K562 (cell line): Measurements from ENCODE around the gene ERCC1. TPM values are rescaled to one million over a fixed set of nuclear protein-coding genes. Genes with fewer than 3 reads are reported as not detected.

Experiments
- BHLHE40 ChIP-seq: IDR thresholded peaks from 2 replicates; pipeline ENCODE4 v1.6.1; 2011; ENCODE audit warnings: low read length, improper control_type of control experiment
- CHD2 ChIP-seq: IDR thresholded peaks from 2 replicates; pipeline ENCODE4 v1.6.1; 2011; ENCODE audit warnings: low read depth, low read length
- CREM ChIP-seq: IDR thresholded peaks from 2 replicates; pipeline ENCODE4 v1.6.1; 2014; ENCODE audit warnings: antibody characterized with exemption, low read depth
- DMBX1 ChIP-seq: fragments of 250-450 bp; sonication (Bioruptor Pico); IDR thresholded peaks from 2 replicates; pipeline ENCODE4 v1.8.0; 2022; ENCODE audit warnings: inconsistent platforms, mild to moderate bottlenecking, moderate library complexity, borderline replicate concordance
- HDAC2 ChIP-seq: fragments of 450-650 bp; IDR thresholded peaks from 2 replicates; pipeline ENCODE4 v1.6.1; 2016; ENCODE audit warnings: mild to moderate bottlenecking
- KDM5B ChIP-seq: fragments of 200-600 bp; sonication (generic); IDR thresholded peaks from 2 replicates; pipeline ENCODE4 v1.6.1; 2012; ENCODE audit warnings: low read depth, mild to moderate bottlenecking, moderate library complexity, low read length, control low read depth, inconsistent platforms; ENCODE audit not compliant: insufficient replicate concordance
- MTA3 ChIP-seq: fragments of 450-650 bp; formaldehyde crosslinking; IDR thresholded peaks from 2 replicates; pipeline ENCODE4 v1.6.1; 2017; ENCODE audit warnings: mild to moderate bottlenecking, borderline replicate concordance
- NR1H2 ChIP-seq: sonication (generic); formaldehyde crosslinking; IDR thresholded peaks from 2 replicates; pipeline ENCODE4 v1.4.0; 2020; ENCODE audit warnings: mild to moderate bottlenecking, missing genetic modification reagents
- RNF2 ChIP-seq: sonication (generic); IDR thresholded peaks from 2 replicates; pipeline ENCODE4 v1.6.1; 2016
- SAP30 ChIP-seq: fragments of 200-600 bp; sonication (generic); IDR thresholded peaks from 2 replicates; pipeline ENCODE4 v1.6.1; 2012; ENCODE audit warnings: borderline replicate concordance, low read depth, mild to moderate bottlenecking, moderate library complexity, low read length, control low read depth, inconsistent platforms; ENCODE audit not compliant: insufficient read depth, poor library complexity, severe bottlenecking
- SIX5 ChIP-seq, 2 experiments: IDR thresholded peaks; 2 replicates each; pipeline ENCODE4 v1.6.1; 2011; ENCODE audit warnings: low read length in 2 of 2, borderline replicate concordance in 1 of 2, low read depth in 1 of 2, mild to moderate bottlenecking in 1 of 2, moderate library complexity in 1 of 2; ENCODE audit not compliant: insufficient read depth in 1 of 2
- ZBTB1 ChIP-seq: sonication (generic); formaldehyde crosslinking; IDR thresholded peaks from 2 replicates; pipeline ENCODE4 v1.8.1; 2023; ENCODE audit warnings: missing genetic modification reagents, low read depth, mild to moderate bottlenecking, borderline replicate concordance
- ZNF12 ChIP-seq: sonication (generic); formaldehyde crosslinking; IDR thresholded peaks from 2 replicates; pipeline ENCODE4 v1.4.0; 2020; ENCODE audit warnings: mild to moderate bottlenecking, missing genetic modification reagents
- polyA plus RNA-seq, 8 experiments: library from polyadenylated mRNA; depleted of rRNA in 4 of 8; stranded (reverse) in 5 of 8; unstranded in 3 of 8; fragments of >200 nt; fragmentation: Nextera tagmentation in 2 of 8; fragmentation: Illumina TruSeq in 1 of 8; extraction: Ambion mirVana in 2 of 8; extraction: Trizol in 1 of 8; gene quantifications; 2 replicates each; pipeline versions ENCODE4 v1.2.1 to v1.2.3, GENCODE V29; 2011 to 2014; ENCODE audit warnings: inconsistent platforms in 1 of 8, missing spikeins in 1 of 8
- total RNA-seq, 7 experiments: library from RNA; depleted of rRNA in 6 of 7; stranded (reverse); fragments of >200 nt in 6 of 7; fragmentation: Illumina TruSeq in 2 of 7; extraction: Trizol in 2 of 7; gene quantifications; 2 replicates each; pipeline versions ENCODE4 v1.2.1 to v1.2.3, GENCODE V29; 2011 to 2021; ENCODE audit warnings: low replicate concordance in 1 of 7
- TF ChIP-seq, protein P1 (sequence below): IDR thresholded peaks from 3 replicates; pipeline ENCODE4 v1.6.1; 2011; ENCODE audit warnings: borderline replicate concordance, mild to moderate bottlenecking, moderate library complexity; ENCODE audit not compliant: insufficient read length; ENCODE audit errors: extremely low read depth
- TF ChIP-seq, protein P2 (sequence below): fragments of 150-350 bp; conservative IDR thresholded peaks from 2 replicates; pipeline ENCODE4 v1.6.1; 2014; ENCODE audit warnings: low read length
- TF ChIP-seq, protein P3 (sequence below): sonication (generic); formaldehyde crosslinking; IDR thresholded peaks from 2 replicates; pipeline ENCODE4 v1.8.0; 2023; ENCODE audit warnings: mild to moderate bottlenecking, missing genetic modification reagents

ERCC1 gene
- total and polyA plus RNA-seq, 9 of the 15 experiments (the other 6 are each of a cell fraction or from before 2014, with no cell fraction given) = 9.3 to 92.6 (median 60.0) TPM

DNA sequence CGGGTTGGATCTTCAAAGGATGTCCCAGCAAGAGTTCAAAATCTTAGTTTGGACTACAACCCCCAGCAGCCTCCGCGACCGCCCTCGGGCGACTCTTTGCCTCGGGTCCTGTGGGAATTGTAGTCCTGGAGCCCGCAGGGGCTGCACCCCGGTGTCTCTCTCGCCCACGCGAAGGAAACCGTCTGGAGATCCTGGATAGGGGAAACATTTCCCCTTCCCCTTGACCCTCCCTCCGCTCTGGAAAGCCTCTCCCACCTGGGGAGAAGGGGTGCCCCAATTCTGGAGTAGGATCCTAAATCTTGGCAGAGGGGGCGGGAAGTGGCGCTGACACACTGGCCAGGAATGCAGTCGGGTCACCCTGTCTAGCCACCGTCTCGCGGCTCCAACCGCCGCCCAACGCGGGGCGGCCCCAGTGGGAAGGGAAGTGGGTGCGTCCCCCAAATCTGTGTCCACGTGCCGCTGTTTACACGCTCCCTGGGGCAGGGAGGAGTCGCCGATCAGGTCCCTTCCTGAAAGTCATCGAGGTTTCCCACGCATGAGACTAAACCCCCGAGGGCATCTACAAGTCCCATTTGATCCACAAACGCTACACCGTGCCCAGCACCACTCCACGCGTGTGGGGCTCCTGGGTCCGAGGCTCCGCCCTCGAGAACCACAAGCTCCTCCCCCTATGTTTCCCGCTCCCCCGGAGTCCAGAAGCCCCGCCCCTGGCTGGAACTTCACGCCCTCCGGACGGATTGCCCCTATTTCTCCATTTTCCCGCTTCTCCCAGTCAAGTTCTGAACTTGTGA is 18.1 kb downstream of the ERCC1 start (continued):
- TF ChIP-seq, protein P1, sequence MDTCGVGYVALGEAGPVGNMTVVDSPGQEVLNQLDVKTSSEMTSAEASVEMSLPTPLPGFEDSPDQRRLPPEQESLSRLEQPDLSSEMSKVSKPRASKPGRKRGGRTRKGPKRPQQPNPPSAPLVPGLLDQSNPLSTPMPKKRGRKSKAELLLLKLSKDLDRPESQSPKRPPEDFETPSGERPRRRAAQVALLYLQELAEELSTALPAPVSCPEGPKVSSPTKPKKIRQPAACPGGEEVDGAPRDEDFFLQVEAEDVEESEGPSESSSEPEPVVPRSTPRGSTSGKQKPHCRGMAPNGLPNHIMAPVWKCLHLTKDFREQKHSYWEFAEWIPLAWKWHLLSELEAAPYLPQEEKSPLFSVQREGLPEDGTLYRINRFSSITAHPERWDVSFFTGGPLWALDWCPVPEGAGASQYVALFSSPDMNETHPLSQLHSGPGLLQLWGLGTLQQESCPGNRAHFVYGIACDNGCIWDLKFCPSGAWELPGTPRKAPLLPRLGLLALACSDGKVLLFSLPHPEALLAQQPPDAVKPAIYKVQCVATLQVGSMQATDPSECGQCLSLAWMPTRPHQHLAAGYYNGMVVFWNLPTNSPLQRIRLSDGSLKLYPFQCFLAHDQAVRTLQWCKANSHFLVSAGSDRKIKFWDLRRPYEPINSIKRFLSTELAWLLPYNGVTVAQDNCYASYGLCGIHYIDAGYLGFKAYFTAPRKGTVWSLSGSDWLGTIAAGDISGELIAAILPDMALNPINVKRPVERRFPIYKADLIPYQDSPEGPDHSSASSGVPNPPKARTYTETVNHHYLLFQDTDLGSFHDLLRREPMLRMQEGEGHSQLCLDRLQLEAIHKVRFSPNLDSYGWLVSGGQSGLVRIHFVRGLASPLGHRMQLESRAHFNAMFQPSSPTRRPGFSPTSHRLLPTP = no peak
- TF ChIP-seq ZBTB1 (CRISPR knock-in tag) (0 out of 2 replicates have a peak, but pooled peaks have one; percentile 13), CHD2 (peak; percentile 24; the same call in 1 of the 2 replicates), NR1H2 (CRISPR knock-in tag) (0 out of 2 replicates have a peak, but pooled peaks have one; percentile 22), MTA3 (peak; percentile 74), KDM5B (no peak), RNF2 (no peak), CREM (peak; percentile 65), SAP30 (peak; percentile 92), ZNF12 (CRISPR knock-in tag) (no peak), BHLHE40 (peak; percentile 89), SIX5 (IDR thresholded peaks at IDR 0.05; ENCODE audit: borderline replicate concordance in 1 of 2, insufficient read depth in 1 of 2, low read depth in 1 of 2, low read length in 2 of 2) (peak; percentile 98), DMBX1 (CRISPR knock-in tag) (peak; percentile 12), HDAC2 (peak; percentile 82)
- TF ChIP-seq, protein P2, sequence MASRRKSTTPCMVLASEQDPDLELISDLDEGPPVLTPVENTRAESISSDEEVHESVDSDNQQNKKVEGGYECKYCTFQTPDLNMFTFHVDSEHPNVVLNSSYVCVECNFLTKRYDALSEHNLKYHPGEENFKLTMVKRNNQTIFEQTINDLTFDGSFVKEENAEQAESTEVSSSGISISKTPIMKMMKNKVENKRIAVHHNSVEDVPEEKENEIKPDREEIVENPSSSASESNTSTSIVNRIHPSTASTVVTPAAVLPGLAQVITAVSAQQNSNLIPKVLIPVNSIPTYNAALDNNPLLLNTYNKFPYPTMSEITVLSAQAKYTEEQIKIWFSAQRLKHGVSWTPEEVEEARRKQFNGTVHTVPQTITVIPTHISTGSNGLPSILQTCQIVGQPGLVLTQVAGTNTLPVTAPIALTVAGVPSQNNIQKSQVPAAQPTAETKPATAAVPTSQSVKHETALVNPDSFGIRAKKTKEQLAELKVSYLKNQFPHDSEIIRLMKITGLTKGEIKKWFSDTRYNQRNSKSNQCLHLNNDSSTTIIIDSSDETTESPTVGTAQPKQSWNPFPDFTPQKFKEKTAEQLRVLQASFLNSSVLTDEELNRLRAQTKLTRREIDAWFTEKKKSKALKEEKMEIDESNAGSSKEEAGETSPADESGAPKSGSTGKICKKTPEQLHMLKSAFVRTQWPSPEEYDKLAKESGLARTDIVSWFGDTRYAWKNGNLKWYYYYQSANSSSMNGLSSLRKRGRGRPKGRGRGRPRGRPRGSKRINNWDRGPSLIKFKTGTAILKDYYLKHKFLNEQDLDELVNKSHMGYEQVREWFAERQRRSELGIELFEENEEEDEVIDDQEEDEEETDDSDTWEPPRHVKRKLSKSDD = no peak; the same call in 1 of the 2 replicates
- TF ChIP-seq, protein P3, sequence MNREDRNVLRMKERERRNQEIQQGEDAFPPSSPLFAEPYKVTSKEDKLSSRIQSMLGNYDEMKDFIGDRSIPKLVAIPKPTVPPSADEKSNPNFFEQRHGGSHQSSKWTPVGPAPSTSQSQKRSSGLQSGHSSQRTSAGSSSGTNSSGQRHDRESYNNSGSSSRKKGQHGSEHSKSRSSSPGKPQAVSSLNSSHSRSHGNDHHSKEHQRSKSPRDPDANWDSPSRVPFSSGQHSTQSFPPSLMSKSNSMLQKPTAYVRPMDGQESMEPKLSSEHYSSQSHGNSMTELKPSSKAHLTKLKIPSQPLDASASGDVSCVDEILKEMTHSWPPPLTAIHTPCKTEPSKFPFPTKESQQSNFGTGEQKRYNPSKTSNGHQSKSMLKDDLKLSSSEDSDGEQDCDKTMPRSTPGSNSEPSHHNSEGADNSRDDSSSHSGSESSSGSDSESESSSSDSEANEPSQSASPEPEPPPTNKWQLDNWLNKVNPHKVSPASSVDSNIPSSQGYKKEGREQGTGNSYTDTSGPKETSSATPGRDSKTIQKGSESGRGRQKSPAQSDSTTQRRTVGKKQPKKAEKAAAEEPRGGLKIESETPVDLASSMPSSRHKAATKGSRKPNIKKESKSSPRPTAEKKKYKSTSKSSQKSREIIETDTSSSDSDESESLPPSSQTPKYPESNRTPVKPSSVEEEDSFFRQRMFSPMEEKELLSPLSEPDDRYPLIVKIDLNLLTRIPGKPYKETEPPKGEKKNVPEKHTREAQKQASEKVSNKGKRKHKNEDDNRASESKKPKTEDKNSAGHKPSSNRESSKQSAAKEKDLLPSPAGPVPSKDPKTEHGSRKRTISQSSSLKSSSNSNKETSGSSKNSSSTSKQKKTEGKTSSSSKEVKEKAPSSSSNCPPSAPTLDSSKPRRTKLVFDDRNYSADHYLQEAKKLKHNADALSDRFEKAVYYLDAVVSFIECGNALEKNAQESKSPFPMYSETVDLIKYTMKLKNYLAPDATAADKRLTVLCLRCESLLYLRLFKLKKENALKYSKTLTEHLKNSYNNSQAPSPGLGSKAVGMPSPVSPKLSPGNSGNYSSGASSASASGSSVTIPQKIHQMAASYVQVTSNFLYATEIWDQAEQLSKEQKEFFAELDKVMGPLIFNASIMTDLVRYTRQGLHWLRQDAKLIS = 0 out of 2 replicates have a peak, but pooled peaks have one; percentile 54
